PFSK-1 (cell line): Measurements from ENCODE around the gene LRRC40.

Experiments
- FOXP2 ChIP-seq: optimal IDR thresholded peaks from 2 replicates; pipeline ENCODE3; 2011; ENCODE audit warnings: borderline replicate concordance, control low read depth, inconsistent platforms; ENCODE audit not compliant: insufficient read depth; ENCODE audit errors: extremely low read length, extremely low read depth
- POLR2AphosphoS5 ChIP-seq: IDR thresholded peaks from 2 replicates; pipeline ENCODE4 v1.6.1; 2012; ENCODE audit warnings: low read depth, mild to moderate bottlenecking, control low read depth, low read length, moderate library complexity
- SIN3A ChIP-seq: IDR thresholded peaks from 2 replicates; pipeline ENCODE4 v1.6.1; 2012; ENCODE audit warnings: mild to moderate bottlenecking, low read length, moderate library complexity, borderline replicate concordance; ENCODE audit not compliant: insufficient read depth
- TAF1 ChIP-seq: IDR thresholded peaks from 2 replicates; pipeline ENCODE4 v1.6.1; 2012; ENCODE audit warnings: low read length, control low read depth, borderline replicate concordance; ENCODE audit not compliant: insufficient read depth
- TF ChIP-seq, protein P1 (sequence below), 2 experiments: IDR thresholded peaks; 2 replicates each; pipeline versions ENCODE4 v1.6.1 to v1.8.0; 2011 to 2012; ENCODE audit warnings: low read depth in 2 of 2, low read length in 2 of 2, control low read depth in 1 of 2, inconsistent platforms in 1 of 2, mild to moderate bottlenecking in 1 of 2, moderate library complexity in 1 of 2; ENCODE audit not compliant: insufficient read depth in 1 of 2

DNA sequence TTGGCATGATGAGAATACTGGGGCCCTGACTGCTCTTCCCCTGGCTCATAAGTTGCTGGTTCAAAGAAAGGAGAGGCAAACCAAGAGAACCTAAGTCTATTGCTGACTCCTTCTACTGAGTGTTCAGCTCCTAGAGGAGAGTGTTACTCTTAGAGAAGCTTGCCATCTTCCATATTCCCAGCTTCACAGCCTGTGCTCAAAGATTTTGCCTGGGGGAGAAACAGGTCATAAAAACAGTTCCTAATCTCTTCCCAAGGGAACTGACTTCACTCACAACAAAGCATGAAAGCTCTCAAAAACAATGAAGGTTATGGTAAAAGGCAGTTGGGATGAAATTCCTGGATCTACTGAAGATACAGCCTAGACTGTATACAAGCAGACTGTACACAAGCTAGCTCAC, 37.1 kb downstream of the LRRC40 start:
- TF ChIP-seq SIN3A: no peak
- TF ChIP-seq POLR2AphosphoS5: no peak
- TF ChIP-seq, protein P1, sequence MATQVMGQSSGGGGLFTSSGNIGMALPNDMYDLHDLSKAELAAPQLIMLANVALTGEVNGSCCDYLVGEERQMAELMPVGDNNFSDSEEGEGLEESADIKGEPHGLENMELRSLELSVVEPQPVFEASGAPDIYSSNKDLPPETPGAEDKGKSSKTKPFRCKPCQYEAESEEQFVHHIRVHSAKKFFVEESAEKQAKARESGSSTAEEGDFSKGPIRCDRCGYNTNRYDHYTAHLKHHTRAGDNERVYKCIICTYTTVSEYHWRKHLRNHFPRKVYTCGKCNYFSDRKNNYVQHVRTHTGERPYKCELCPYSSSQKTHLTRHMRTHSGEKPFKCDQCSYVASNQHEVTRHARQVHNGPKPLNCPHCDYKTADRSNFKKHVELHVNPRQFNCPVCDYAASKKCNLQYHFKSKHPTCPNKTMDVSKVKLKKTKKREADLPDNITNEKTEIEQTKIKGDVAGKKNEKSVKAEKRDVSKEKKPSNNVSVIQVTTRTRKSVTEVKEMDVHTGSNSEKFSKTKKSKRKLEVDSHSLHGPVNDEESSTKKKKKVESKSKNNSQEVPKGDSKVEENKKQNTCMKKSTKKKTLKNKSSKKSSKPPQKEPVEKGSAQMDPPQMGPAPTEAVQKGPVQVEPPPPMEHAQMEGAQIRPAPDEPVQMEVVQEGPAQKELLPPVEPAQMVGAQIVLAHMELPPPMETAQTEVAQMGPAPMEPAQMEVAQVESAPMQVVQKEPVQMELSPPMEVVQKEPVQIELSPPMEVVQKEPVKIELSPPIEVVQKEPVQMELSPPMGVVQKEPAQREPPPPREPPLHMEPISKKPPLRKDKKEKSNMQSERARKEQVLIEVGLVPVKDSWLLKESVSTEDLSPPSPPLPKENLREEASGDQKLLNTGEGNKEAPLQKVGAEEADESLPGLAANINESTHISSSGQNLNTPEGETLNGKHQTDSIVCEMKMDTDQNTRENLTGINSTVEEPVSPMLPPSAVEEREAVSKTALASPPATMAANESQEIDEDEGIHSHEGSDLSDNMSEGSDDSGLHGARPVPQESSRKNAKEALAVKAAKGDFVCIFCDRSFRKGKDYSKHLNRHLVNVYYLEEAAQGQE (IDR thresholded peaks at IDR 0.05; ENCODE audit: insufficient read depth in 1 of 2, low read depth in 2 of 2, low read length in 2 of 2): no peak
- TF ChIP-seq FOXP2: no peak
- TF ChIP-seq TAF1: no peak
